Breast epithelium (tissue), 4 donors: Measurements from ENCODE around the gene IVD. TPM values are rescaled to one million over a fixed set of nuclear protein-coding genes. Genes with fewer than 3 reads are reported as not detected.
A peak's percentile ranks its signal among the peaks of the same experiment; 100 is the strongest.

Experiments used
- DNase-seq, 2 donors: peaks; one replicate each; pipeline ENCODE4 v3.0.0-alpha.2; 2019; ENCODE audit warnings: low spot score in 2 of 2
- H3K27ac ChIP-seq, 2 donors: fragments of 200-600 bp; sonication (generic) in 1 of 2; one replicate each; pipeline ENCODE4 v1.5.1; 2016 to 2019; ENCODE audit warnings: mild to moderate bottlenecking in 1 of 2
- H3K27me3 ChIP-seq, 2 donors: fragments of 200-600 bp; sonication (generic) in 1 of 2; one replicate each; pipeline versions ENCODE4 v1.5.1 to v1.6.0; 2017 to 2019; ENCODE audit warnings: control low read depth in 1 of 2, mild to moderate bottlenecking in 1 of 2
- H3K36me3 ChIP-seq: fragments of 200-600 bp; one replicate; pipeline ENCODE4 v1.5.1; 2019
- H3K4me1 ChIP-seq, 2 donors: fragments of 200-600 bp; sonication (generic); one replicate each; pipeline ENCODE4 v1.5.1; 2016 to 2019; ENCODE audit warnings: control low read depth in 1 of 2
- H3K4me3 ChIP-seq, 3 donors: fragments of 200-600 bp; sonication (generic); 1 replicate in 2 of 3; 2 replicates in 1 of 3; pipeline ENCODE4 v1.5.1; 2016 to 2019; ENCODE audit warnings: mild to moderate bottlenecking in 3 of 3, moderate library complexity in 2 of 3
- H3K9me3 ChIP-seq, 2 donors: fragments of 200-600 bp; sonication (generic) in 1 of 2; one replicate each; pipeline ENCODE4 v1.5.1; 2016 to 2019; ENCODE audit warnings: control low read depth in 1 of 2
- POLR2A ChIP-seq: fragments of 450-650 bp; IDR thresholded peaks from one replicate; pipeline ENCODE4 v1.6.1; 2016; ENCODE audit warnings: antibody characterized with exemption, mild to moderate bottlenecking, moderate library complexity
- POLR2AphosphoS5 ChIP-seq, 3 donors: sonication (generic); formaldehyde crosslinking; IDR thresholded peaks; one replicate each; pipeline ENCODE4 v1.6.1; 2017; ENCODE audit warnings: antibody characterized with exemption in 3 of 3
- intact Hi-C: fragments of 100-400 bp; cut with DNase I; formaldehyde crosslinking; loops from one replicate; pipeline ENCODE4 v1.15.1; 2023; ENCODE audit warnings: low total_unique reads
- total RNA-seq, 3 donors: library from RNA; depleted of rRNA; stranded (reverse); fragments of >200 nt; gene quantifications; one replicate each; pipeline ENCODE4 v1.1.0, GENCODE V29; 2016
- TF ChIP-seq, protein P1 (sequence below), 3 donors: fragments of 450-650 bp; IDR thresholded peaks; one replicate each; pipeline ENCODE4 v1.5.1; 2016 to 2017; ENCODE audit warnings: antibody characterized with exemption in 3 of 3, mild to moderate bottlenecking in 3 of 3, moderate library complexity in 3 of 3

IVD gene
- 10 to 100 TPM; 43.8 to 72.7 (median 62.6) TPM for total RNA-seq

DNA sequence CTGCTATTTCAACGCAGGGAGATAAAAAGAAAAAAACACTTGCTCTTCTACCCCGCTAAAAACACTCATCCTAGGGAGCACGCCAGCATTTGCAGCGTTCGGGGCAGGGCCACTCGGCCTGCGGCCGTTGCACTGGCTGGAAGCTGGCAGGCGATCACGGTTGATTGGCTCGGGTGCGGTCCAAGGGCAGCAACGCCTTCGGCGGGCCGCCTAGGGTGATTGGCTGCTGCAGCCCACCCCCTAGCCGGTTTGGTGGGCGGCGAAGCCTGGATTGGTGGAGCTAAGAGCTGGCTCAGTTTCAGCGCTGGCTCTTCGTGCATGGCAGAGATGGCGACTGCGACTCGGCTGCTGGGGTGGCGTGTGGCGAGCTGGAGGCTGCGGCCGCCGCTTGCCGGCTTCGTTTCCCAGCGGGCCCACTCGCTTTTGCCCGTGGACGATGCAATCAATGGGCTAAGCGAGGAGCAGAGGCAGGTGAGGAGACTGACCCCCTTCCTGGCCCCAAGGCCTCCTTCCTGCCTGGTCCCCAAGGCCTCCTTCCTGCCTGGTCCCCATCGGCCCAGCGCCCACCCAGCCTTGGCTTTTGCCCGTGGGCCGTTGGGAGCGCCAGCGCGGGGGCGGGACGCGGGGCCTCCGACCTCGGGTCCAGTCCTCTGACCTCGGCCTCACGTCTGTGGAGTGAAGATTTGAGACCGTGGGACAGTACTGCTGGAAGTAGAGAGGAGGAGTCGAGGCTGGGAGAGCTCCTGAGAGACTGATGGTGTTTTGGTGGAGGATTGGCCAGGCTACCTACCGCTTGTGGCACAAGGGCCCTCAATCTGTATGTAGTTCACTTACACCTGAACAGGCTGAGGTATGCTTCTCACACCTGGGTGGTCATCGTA, at the start of gene IVD:
Gene IVD (plus strand): TSS at position 295 of the 881 bp plus-strand sequence. CDS start 33 bp downstream, at position 328.
- peak within 1 kb of the TSS; percentile 79 to 80 for H3K27ac ChIP-seq
- H3K4me1 ChIP-seq: no peaks in the 10 kb centered on the region
- TF ChIP-seq POLR2AphosphoS5 (IDR thresholded peaks at IDR 0.05): peak; percentile 65 to 83 (median 68)
- peak; percentile 41 for TF ChIP-seq POLR2A
- TF ChIP-seq, protein P1, sequence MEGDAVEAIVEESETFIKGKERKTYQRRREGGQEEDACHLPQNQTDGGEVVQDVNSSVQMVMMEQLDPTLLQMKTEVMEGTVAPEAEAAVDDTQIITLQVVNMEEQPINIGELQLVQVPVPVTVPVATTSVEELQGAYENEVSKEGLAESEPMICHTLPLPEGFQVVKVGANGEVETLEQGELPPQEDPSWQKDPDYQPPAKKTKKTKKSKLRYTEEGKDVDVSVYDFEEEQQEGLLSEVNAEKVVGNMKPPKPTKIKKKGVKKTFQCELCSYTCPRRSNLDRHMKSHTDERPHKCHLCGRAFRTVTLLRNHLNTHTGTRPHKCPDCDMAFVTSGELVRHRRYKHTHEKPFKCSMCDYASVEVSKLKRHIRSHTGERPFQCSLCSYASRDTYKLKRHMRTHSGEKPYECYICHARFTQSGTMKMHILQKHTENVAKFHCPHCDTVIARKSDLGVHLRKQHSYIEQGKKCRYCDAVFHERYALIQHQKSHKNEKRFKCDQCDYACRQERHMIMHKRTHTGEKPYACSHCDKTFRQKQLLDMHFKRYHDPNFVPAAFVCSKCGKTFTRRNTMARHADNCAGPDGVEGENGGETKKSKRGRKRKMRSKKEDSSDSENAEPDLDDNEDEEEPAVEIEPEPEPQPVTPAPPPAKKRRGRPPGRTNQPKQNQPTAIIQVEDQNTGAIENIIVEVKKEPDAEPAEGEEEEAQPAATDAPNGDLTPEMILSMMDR (IDR thresholded peaks at IDR 0.05): peak in 1 of 3 donors; percentile 6
- peak within 1 kb of the TSS; percentile 64 to 84 (median 72) for H3K4me3 ChIP-seq
- H3K27me3 ChIP-seq: no peaks in the 10 kb centered on the region
- peak; percentile 91 to 93 for DNase-seq
- intact Hi-C loops: no loop called here
- no peaks in the 10 kb centered on the region for H3K36me3 ChIP-seq
- H3K9me3 ChIP-seq: no peaks in the 10 kb centered on the region

DNA sequence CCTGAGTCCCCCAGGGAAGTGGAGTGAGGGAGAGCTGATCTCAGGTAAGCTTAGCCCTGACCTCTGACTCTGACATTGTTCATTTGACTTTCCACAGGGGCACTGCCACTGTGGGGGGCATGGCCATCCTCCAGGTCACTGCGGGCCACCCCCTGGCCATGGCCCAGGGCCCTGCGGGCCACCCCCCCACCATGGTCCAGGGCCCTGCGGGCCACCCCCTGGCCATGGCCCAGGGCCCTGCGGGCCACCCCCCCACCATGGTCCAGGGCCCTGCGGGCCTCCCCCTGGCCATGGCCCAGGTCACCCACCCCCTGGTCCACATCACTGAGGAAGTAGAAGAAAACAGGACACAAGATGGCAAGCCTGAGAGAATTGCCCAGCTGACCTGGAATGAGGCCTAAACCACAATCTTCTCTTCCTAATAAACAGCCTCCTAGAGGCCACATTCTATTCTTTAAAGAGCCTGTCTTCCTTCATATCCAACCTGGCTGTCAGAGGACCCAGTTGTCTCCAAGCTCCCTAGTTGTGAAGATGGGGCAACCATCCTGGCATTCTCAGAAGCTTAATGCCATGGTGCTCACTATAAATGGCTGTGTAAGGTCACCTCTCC, 49.5 kb upstream of the IVD start:
- H3K9me3 ChIP-seq: no peaks in the 10 kb centered on the region
- no peak for DNase-seq
- no peak overlapping the region for H3K4me3 ChIP-seq
- H3K27ac ChIP-seq: no peak overlapping the region
- intact Hi-C loops: no loop called here
- peaks cover 4 to 6% of the 10 kb centered on the region in 2 donors for H3K4me1 ChIP-seq
- no peaks in the 10 kb centered on the region for H3K27me3 ChIP-seq
- no peaks in the 10 kb centered on the region for H3K36me3 ChIP-seq
- TF ChIP-seq POLR2A (no peak), POLR2AphosphoS5 (IDR thresholded peaks at IDR 0.05) (no peak)
- TF ChIP-seq, protein P1 (IDR thresholded peaks at IDR 0.05): no peak

DNA sequence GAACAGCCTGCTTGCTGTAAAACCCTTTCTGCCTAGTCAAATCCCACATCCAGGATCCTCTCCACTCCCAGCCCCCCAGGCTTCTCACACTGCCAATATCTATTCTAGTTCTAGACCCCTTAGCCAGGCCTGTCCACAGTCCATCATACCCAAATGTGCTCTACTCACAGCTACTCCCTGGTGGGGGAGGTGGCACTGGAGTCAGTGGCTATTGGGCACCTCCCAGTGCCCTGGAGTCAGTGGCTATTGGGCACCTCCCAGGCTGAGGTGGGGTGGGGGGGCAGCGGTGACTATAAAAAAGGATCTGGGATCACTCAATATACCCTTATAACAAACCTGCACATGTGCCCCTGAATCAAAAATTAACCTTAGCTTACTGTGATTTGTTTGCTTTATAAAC, 48.3 kb upstream of the IVD start:
- no peak overlapping the region for H3K27ac ChIP-seq
- peaks cover 4 to 6% of the 10 kb centered on the region in 2 donors for H3K4me1 ChIP-seq
- no peaks in the 10 kb centered on the region for H3K36me3 ChIP-seq
- no peaks in the 10 kb centered on the region for H3K9me3 ChIP-seq
- intact Hi-C loops: no loop called here
- TF ChIP-seq POLR2AphosphoS5 (IDR thresholded peaks at IDR 0.05) (no peak), POLR2A (no peak)
- TF ChIP-seq, protein P1 (IDR thresholded peaks at IDR 0.05): no peak
- H3K27me3 ChIP-seq: no peaks in the 10 kb centered on the region
- no peak for DNase-seq
- H3K4me3 ChIP-seq: peak overlapping the region in 1 of 3 donors; percentile 49

DNA sequence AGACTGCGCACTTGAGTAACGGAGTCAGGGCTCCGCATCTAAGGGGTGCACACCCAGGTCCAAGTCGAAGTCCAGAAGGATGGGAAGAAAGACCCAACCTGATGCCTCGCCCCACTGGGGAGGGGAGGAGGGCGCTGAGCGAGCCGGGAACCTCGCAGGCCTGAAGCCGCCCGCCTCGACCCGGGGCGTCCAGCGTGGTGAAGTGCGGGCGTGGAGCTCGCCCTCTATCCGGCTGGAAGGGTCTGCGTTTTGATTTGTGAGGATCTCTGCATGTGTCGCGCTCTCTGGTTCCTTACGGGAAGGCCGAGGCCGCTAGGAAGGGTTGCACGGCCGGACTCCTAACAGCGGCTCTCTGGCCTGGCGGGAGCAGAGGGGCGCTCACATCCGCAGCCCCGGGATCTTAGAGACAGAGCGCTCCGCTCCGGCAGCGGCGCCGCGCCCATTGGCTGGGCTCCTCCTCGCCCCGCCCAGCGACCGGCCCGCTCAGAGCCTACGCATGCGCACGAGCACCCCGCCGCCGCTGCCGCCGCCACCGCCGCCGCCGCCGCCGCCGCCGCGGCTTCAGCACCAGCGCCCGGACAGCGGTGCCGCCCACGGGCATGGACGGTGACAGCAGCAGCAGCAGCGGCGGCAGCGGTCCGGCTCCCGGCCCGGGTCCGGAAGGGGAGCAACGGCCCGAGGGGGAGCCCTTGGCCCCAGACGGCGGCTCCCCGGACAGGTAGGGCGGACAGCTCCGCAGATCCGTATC, 47.7 kb upstream of the IVD start, which contains the start of gene DISP2:
Gene DISP2 (plus strand): TSS at position 497 of the 748 bp plus-strand sequence. CDS start 103 bp downstream, at position 600.
- Histone ChIP-seq H3K27me3 (no peaks in the 10 kb centered on the region), H3K36me3 (no peaks in the 10 kb centered on the region), H3K27ac (no peak within 1 kb of the TSS), H3K4me1 (peaks cover 4 to 6% of the 10 kb centered on the region in 2 donors), H3K4me3 (peak within 1 kb of the TSS; percentile 34 to 67 (median 49)), H3K9me3 (no peaks in the 10 kb centered on the region)
- DNase-seq: peak; percentile 76 to 88
- intact Hi-C loops: no loop called here
- TF ChIP-seq POLR2AphosphoS5 (IDR thresholded peaks at IDR 0.05): no peak
- TF ChIP-seq, protein P1 (IDR thresholded peaks at IDR 0.05): no peak
- TF ChIP-seq POLR2A: no peak
